HG03039 (cell line): Measurements from ENCODE around the gene DLGAP1.
A peak's percentile ranks its signal among the peaks of the same experiment; 100 is the strongest.

Source experiments
- ATAC-seq: cut with Tn5 transposase; IDR thresholded peaks from one replicate; pipeline ENCODE4 v1.9.1; 2021; ENCODE audit warnings: mild to moderate bottlenecking, moderate library complexity; ENCODE audit not compliant: unreplicated experiment

The DLGAP1 gene

GRCh38 chr18:3526421-3527354 lies 928.4 kb downstream of the DLGAP1 start:
- peak; percentile 62 for ATAC-seq

GRCh38 chr18:3525870-3526420 lies 929.2 kb downstream of the DLGAP1 start:
- peak; percentile 49 for ATAC-seq

- ATAC-seq = no peak
Measured at GRCh38 chr18:3524706-3525105, 930.4 kb downstream of the DLGAP1 start.

GRCh38 chr18:3520230-3521085 lies 934.6 kb downstream of the DLGAP1 start:
- no peak for ATAC-seq

- no peak for ATAC-seq
Measured at GRCh38 chr18:3514312-3515216, 940.5 kb downstream of the DLGAP1 start.

GRCh38 chr18:3513481-3513880 lies 941.6 kb downstream of the DLGAP1 start:
- ATAC-seq = peak; percentile 81

GRCh38 chr18:3511980-3512379 lies 943.1 kb downstream of the DLGAP1 start:
- no peak for ATAC-seq

GRCh38 chr18:3510896-3511295 lies 944.2 kb downstream of the DLGAP1 start:
- ATAC-seq = no peak

GRCh38 chr18:3510024-3510423 lies 945.1 kb downstream of the DLGAP1 start:
- ATAC-seq = no peak

GRCh38 chr18:3508576-3509549 lies 946.2 kb downstream of the DLGAP1 start:
- no peak for ATAC-seq

- ATAC-seq = no peak
Measured at GRCh38 chr18:3504637-3505036, 950.5 kb downstream of the DLGAP1 start.

GRCh38 chr18:3502650-3503049 lies 952.5 kb downstream of the DLGAP1 start:
- ATAC-seq = no peak

GRCh38 chr18:3500016-3500415 lies 955.1 kb downstream of the DLGAP1 start:
- no peak for ATAC-seq

GRCh38 chr18:3499501-3499900 lies 955.6 kb downstream of the DLGAP1 start:
- no peak for ATAC-seq

GRCh38 chr18:3498698-3499471 lies 956.2 kb downstream of the DLGAP1 start:
- no peak for ATAC-seq

- ATAC-seq = no peak
Measured at GRCh38 chr18:3495691-3496430, 959.2 kb downstream of the DLGAP1 start.

- no peak for ATAC-seq
Measured at GRCh38 chr18:3494569-3494968, 960.5 kb downstream of the DLGAP1 start.

GRCh38 chr18:3494245-3494526 lies 960.9 kb downstream of the DLGAP1 start:
- ATAC-seq = no peak
